Measurements from ENCODE around the gene ROS1. TPM values are rescaled to one million over a fixed set of nuclear protein-coding genes. Genes with fewer than 3 reads are reported as not detected.
"Not testable (repeated sequence)": the region's sequence is repeated elsewhere in the genome, so short reads cannot be mapped to it uniquely, and the experiment has no call there.

ROS1 gene
- total and polyA plus RNA-seq, 5 donors from 2014 or later = not detected

- no peak overlapping the region for H3K27ac Mint-ChIP-seq
- no peaks in the 10 kb centered on the region for H3K36me3 Mint-ChIP-seq
- Histone ChIP-seq H3K4me3 (ENCODE audit: low read depth, low read length) (no peak overlapping the region), H3K27me3 (ENCODE audit: control insufficient read depth, insufficient read depth, low read length) (peaks cover 4% of the 10 kb centered on the region), H3K4me1 (ENCODE audit: control insufficient read depth, insufficient read depth, low read length, poor library complexity, severe bottlenecking) (no peaks in the 10 kb centered on the region), H3K36me3 (ENCODE audit: control insufficient read depth, insufficient read depth, low read length) (no peaks in the 10 kb centered on the region), H3K27ac (ENCODE audit: insufficient read depth, low read length, poor library complexity, severe bottlenecking) (no peak overlapping the region), H3K9me3 (ENCODE audit: control insufficient read depth in 2 of 2, low read length in 2 of 2) (no peaks in the 10 kb centered on the region)
- no peaks in the 10 kb centered on the region for H3K9me3 Mint-ChIP-seq
- no peak overlapping the region for H3K4me3 Mint-ChIP-seq
- ATAC-seq (ENCODE audit: low read depth in 2 of 2) = no peak
- peaks cover 67% of the 10 kb centered on the region for H3K27me3 Mint-ChIP-seq
- no peaks in the 10 kb centered on the region for H3K4me1 Mint-ChIP-seq
- DNase-seq = no peak
These were observed 23.2 kb upstream of the ROS1 start for GRCh38 chr6:117448732-117449485.

- DNase-seq = no peak
- no peaks in the 10 kb centered on the region for H3K36me3 ChIP-seq (ENCODE audit: control insufficient read depth, insufficient read depth, low read length)
- ATAC-seq (ENCODE audit: low read depth in 2 of 2) = no peak
- no peaks in the 10 kb centered on the region for H3K9me3 ChIP-seq (ENCODE audit: control insufficient read depth in 2 of 2, low read length in 2 of 2)
- H3K36me3 Mint-ChIP-seq = no peaks in the 10 kb centered on the region
- no peaks in the 10 kb centered on the region for H3K9me3 Mint-ChIP-seq
- H3K4me1 Mint-ChIP-seq = no peaks in the 10 kb centered on the region
- H3K27me3 Mint-ChIP-seq = peaks cover 62% of the 10 kb centered on the region
- H3K4me3 ChIP-seq (ENCODE audit: low read depth, low read length) = no peak overlapping the region
- no peak overlapping the region for H3K27ac ChIP-seq (ENCODE audit: insufficient read depth, low read length, poor library complexity, severe bottlenecking)
- H3K4me3 Mint-ChIP-seq = no peak overlapping the region
- no peaks in the 10 kb centered on the region for H3K4me1 ChIP-seq (ENCODE audit: control insufficient read depth, insufficient read depth, low read length, poor library complexity, severe bottlenecking)
- peaks cover 4% of the 10 kb centered on the region for H3K27me3 ChIP-seq (ENCODE audit: control insufficient read depth, insufficient read depth, low read length)
- no peak overlapping the region for H3K27ac Mint-ChIP-seq
These were observed 22.3 kb upstream of the ROS1 start for GRCh38 chr6:117448011-117448410.

DNA sequence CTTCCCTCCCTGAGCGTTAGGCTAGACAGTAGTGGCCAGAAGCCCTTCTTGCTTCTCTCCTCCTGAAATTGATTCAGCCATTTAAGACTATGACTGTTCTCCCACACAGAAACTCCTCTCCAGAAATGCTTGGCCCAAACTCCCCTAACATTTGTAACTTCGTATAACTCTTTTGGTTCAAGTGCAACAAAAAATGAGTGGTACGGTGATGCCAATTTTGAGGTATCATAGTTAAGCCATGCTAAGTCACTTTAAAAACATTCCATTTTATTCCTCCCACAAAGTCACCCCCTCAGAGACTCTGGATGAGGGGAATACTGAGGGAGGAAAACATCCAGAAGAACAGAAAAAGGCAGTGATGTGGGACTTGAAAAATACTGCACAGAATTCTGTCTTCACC lies 21.1 kb upstream of the ROS1 start:
- H3K36me3 ChIP-seq (ENCODE audit: control insufficient read depth, insufficient read depth, low read length) = no peaks in the 10 kb centered on the region
- no peak overlapping the region for H3K27ac ChIP-seq (ENCODE audit: insufficient read depth, low read length, poor library complexity, severe bottlenecking)
- no peaks in the 10 kb centered on the region for H3K9me3 ChIP-seq (ENCODE audit: control insufficient read depth in 2 of 2, low read length in 2 of 2)
- Mint-ChIP-seq H3K36me3 (no peaks in the 10 kb centered on the region), H3K27ac (no peak overlapping the region), H3K4me3 (no peak overlapping the region), H3K9me3 (no peaks in the 10 kb centered on the region), H3K27me3 (peaks cover 61% of the 10 kb centered on the region), H3K4me1 (no peaks in the 10 kb centered on the region)
- DNase-seq = no peak
- no peak for ATAC-seq (ENCODE audit: low read depth in 2 of 2)
- no peaks in the 10 kb centered on the region for H3K4me1 ChIP-seq (ENCODE audit: control insufficient read depth, insufficient read depth, low read length, poor library complexity, severe bottlenecking)
- H3K4me3 ChIP-seq (ENCODE audit: low read depth, low read length) = no peak overlapping the region
- H3K27me3 ChIP-seq (ENCODE audit: control insufficient read depth, insufficient read depth, low read length) = peaks cover 7% of the 10 kb centered on the region

GRCh38 chr6:117444600-117444999 lies 18.9 kb upstream of the ROS1 start:
- Mint-ChIP-seq H3K27me3 (peaks cover 45% of the 10 kb centered on the region), H3K9me3 (no peaks in the 10 kb centered on the region), H3K36me3 (no peaks in the 10 kb centered on the region), H3K4me3 (no peak overlapping the region), H3K27ac (no peak overlapping the region), H3K4me1 (no peaks in the 10 kb centered on the region)
- no peaks in the 10 kb centered on the region for H3K9me3 ChIP-seq (ENCODE audit: control insufficient read depth in 2 of 2, low read length in 2 of 2)
- no peaks in the 10 kb centered on the region for H3K4me1 ChIP-seq (ENCODE audit: control insufficient read depth, insufficient read depth, low read length, poor library complexity, severe bottlenecking)
- ATAC-seq (ENCODE audit: low read depth in 2 of 2) = no peak
- peaks cover 10% of the 10 kb centered on the region for H3K27me3 ChIP-seq (ENCODE audit: control insufficient read depth, insufficient read depth, low read length)
- no peak for DNase-seq
- no peak overlapping the region for H3K27ac ChIP-seq (ENCODE audit: insufficient read depth, low read length, poor library complexity, severe bottlenecking)
- H3K4me3 ChIP-seq (ENCODE audit: low read depth, low read length) = no peak overlapping the region
- H3K36me3 ChIP-seq (ENCODE audit: control insufficient read depth, insufficient read depth, low read length) = no peaks in the 10 kb centered on the region

GRCh38 chr6:117442313-117442712 lies 16.6 kb upstream of the ROS1 start:
- not testable (repeated sequence) for ATAC-seq (ENCODE audit: low read depth in 2 of 2); H3K36me3 Mint-ChIP-seq

GRCh38 chr6:117441824-117442264 lies 16.1 kb upstream of the ROS1 start:
- Mint-ChIP-seq H3K27ac (no peak overlapping the region), H3K27me3 (peaks cover 22% of the 10 kb centered on the region), H3K4me3 (no peak overlapping the region), H3K4me1 (no peaks in the 10 kb centered on the region), H3K9me3 (no peaks in the 10 kb centered on the region), H3K36me3 (no peaks in the 10 kb centered on the region)
- Histone ChIP-seq H3K9me3 (ENCODE audit: control insufficient read depth in 2 of 2, low read length in 2 of 2) (no peaks in the 10 kb centered on the region), H3K36me3 (ENCODE audit: control insufficient read depth, insufficient read depth, low read length) (no peaks in the 10 kb centered on the region), H3K27me3 (ENCODE audit: control insufficient read depth, insufficient read depth, low read length) (peaks cover 6% of the 10 kb centered on the region), H3K4me3 (ENCODE audit: low read depth, low read length) (no peak overlapping the region), H3K27ac (ENCODE audit: insufficient read depth, low read length, poor library complexity, severe bottlenecking) (no peak overlapping the region), H3K4me1 (ENCODE audit: control insufficient read depth, insufficient read depth, low read length, poor library complexity, severe bottlenecking) (no peaks in the 10 kb centered on the region)
- DNase-seq = no peak
- no peak for ATAC-seq (ENCODE audit: low read depth in 2 of 2)

More at GRCh38 chr6:117442313-117442712, 16.6 kb upstream of the ROS1 start:
- H3K9me3 Mint-ChIP-seq; DNase-seq; H3K4me1 ChIP-seq (ENCODE audit: control insufficient read depth, insufficient read depth, low read length, poor library complexity, severe bottlenecking); H3K4me1 Mint-ChIP-seq; H3K4me3 ChIP-seq (ENCODE audit: low read depth, low read length); H3K27ac Mint-ChIP-seq; H3K4me3 Mint-ChIP-seq; H3K27ac ChIP-seq (ENCODE audit: insufficient read depth, low read length, poor library complexity, severe bottlenecking); H3K36me3 ChIP-seq (ENCODE audit: control insufficient read depth, insufficient read depth, low read length); H3K9me3 ChIP-seq (ENCODE audit: control insufficient read depth in 2 of 2, low read length in 2 of 2); H3K27me3 ChIP-seq (ENCODE audit: control insufficient read depth, insufficient read depth, low read length): not testable (repeated sequence)
- H3K27me3 Mint-ChIP-seq = peaks cover 25% of the 10 kb centered on the region

DNA sequence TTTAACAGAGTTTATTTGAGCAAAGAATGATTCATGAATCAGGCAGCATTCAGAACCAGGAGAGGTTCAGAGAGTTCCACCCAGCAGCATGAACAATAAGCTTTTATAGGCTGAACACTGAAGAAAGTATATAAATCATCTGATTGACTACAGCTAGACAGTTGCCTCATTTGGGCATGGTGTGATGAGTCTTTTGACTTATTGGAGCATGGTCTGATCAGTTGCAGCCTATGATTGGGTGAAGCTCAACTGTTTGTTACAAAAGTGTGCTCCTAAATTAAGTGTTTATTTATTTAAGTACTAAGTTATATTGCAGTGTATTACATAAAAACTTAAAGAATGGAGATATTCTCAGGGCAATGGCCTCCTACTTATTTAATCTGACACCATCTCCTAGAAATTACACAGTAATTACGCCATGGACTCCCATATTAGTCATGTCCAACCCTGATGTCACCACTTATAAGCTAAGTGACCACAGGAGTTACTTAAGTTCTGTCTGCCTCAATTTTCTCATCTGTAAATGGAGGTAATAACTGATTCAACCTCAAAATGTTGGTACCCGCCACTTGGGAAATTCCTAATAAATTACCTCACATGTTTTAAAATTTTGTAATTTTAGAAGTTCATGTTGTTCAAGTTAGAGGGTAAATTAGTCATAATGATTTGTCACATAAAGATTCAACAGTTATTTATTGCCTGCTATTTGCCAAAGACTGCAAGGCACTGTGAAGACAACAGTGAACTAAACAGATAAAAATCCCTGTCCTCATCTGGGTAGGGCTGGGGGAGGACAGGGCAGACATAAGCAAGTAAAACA lies 15.2 kb upstream of the ROS1 start:
- H3K36me3 ChIP-seq (ENCODE audit: control insufficient read depth, insufficient read depth, low read length) = no peaks in the 10 kb centered on the region
- no peak overlapping the region for H3K4me3 Mint-ChIP-seq
- DNase-seq (no peak), ATAC-seq (ENCODE audit: low read depth in 2 of 2) (no peak)
- no peaks in the 10 kb centered on the region for H3K36me3 Mint-ChIP-seq
- no peak overlapping the region for H3K4me3 ChIP-seq (ENCODE audit: low read depth, low read length)
- H3K9me3 ChIP-seq (ENCODE audit: control insufficient read depth in 2 of 2, low read length in 2 of 2) = no peaks in the 10 kb centered on the region
- no peaks in the 10 kb centered on the region for H3K4me1 ChIP-seq (ENCODE audit: control insufficient read depth, insufficient read depth, low read length, poor library complexity, severe bottlenecking)
- no peak overlapping the region for H3K27ac Mint-ChIP-seq
- H3K9me3 Mint-ChIP-seq = no peaks in the 10 kb centered on the region
- H3K4me1 Mint-ChIP-seq = no peaks in the 10 kb centered on the region
- H3K27me3 Mint-ChIP-seq = peaks cover 21% of the 10 kb centered on the region
- no peak overlapping the region for H3K27ac ChIP-seq (ENCODE audit: insufficient read depth, low read length, poor library complexity, severe bottlenecking)
- peaks cover 10% of the 10 kb centered on the region for H3K27me3 ChIP-seq (ENCODE audit: control insufficient read depth, insufficient read depth, low read length)

Measured in CD4-positive, CD25-positive, alpha-beta regulatory T cell (primary cell).